GM21786 (cell line): ENCODE measurements around the gene VWA8.
"Not testable (repeated sequence)": the region's sequence is repeated elsewhere in the genome, so short reads cannot be mapped to it uniquely, and the experiment has no call there.

Experiments
- ATAC-seq: cut with Tn5 transposase; IDR thresholded peaks from one replicate; pipeline ENCODE4 v1.9.1; 2021; ENCODE audit not compliant: unreplicated experiment

VWA8 gene

DNA sequence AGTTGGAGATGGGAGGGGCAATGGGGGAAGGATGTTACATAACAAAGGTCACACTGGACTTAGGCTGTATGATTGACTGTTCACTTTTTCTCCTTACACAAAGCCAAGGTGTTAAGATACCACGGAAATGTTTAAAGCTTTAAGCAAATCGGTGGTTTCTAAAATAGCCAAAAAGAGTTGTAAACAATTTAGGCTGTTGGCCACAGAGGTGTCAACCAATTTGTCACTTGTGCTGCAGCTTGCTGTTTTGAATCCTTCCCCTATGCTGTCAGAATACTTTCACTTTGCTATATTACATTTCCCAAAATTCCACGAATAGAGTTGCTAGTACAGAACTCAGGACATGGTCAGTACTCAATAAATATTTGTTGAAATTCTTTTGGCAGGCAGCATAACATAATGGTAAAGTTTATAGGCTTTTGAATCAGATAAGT is 149.3 kb downstream of the VWA8 start:
- ATAC-seq = peak; percentile 60

DNA sequence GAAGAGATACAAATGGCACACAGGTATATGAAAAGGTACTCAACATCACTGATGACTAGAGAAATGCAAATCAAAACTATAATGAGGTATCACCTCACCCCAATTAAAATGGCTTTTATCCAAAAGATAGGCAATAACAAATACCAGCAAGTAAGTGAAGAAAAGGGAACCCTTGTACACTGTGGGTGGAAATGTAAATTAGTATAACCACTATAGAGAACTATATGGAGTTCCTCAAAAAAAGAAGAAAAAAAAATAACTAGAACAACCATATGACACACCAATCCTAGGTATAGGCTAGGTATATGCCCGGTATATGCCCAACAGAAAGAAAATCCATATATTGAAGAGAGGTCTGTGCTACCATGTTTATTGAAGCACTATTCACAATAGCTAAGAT is 150.9 kb downstream of the VWA8 start:
- no peak for ATAC-seq

DNA sequence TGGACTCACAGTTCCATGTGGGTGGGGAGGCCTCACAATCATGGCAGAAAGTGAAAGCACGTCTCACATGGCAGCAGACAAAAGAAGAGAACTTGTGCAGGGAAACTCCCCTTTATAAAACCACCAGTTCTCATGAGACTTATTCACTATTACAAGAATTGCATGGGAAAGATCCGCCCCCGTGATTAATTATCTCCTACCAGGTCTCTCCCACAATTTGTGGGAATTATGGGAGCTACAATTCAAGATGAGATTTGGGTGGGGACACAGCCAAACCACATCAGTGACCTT is 157.5 kb downstream of the VWA8 start:
- not testable (repeated sequence) for ATAC-seq

DNA sequence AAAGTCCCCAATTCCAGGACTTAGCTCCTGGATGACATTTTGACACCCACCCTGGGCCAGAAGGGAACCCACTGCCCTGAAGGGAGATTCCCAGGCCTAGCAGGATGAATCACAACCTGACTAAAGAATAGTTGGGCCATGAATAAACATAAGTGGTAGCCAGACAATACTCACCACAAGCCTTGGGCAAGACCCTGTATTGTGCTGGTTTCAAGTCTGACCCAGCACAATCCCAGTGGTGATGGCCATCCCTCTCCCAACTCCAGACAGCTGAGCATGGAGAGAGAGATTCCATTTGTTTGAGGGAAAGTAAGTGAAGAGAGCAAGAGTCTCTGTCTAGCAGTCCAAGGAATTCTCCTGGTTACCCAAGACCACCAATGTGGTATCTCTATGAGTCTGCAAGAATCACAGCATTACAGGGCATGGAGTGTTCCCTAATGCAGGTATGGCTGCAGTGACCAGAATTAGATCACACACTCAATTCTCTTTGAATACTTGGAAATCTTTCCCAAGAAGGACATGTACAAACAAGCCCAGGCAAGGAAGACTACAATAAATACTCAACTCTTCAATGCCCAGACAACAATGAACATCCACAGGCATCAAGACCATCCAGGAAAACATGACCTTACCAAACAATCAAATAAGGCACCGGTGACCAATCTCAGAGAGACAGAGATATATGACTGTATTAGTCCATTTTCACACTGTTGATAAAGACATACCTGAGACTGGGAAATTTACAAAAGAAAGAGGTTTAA is 158.0 kb downstream of the VWA8 start:
- no peak for ATAC-seq

DNA sequence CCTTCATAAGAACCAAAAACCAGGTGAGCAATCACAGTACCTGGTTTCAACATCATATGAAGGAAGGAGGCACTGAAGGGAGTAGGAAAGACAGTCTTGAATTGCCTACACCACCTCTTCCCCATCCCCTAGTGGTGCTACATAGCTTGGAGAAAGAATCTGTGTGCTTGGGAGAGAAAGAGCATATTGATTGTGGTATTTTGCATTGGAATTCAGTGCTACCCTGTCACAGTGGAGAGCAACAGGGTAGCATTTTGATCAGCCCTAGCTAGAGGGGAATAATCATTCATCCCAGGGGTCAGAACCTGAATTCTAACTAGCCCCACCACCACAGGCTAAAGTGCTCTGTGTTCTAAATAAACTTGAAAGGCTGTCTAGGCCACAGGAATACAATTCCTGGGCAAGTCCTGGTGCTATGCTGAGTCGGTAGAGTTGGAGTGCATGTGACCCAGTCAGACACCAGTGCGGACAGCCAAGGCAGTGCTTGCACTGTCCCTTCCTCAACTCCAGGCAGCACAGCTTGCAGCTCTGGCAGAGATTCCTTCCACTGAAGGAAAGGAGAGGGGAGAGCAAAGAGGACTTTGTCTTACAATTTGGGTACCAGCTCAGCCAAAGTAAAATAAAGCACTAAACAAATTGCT is 158.7 kb downstream of the VWA8 start:
- ATAC-seq = no peak

DNA sequence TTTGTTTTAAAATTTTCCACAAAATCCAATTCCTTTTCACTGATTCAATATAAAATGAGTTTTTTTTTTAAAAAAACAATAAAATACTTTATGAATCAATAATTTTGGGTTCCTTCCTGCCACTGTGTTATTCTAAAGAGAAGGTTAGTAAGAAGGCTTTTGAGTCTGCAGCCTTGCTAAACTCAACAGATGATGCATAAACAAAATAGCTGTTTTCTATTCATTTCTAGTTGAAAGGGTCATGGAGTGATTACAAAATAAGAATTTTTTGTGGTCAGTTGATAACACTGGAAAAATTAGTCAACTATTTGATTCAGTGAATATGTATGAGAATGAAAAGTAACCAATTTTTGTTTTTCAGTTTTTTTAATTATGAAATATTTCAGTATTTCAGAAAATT is 169.9 kb downstream of the VWA8 start:
- no peak for ATAC-seq

DNA sequence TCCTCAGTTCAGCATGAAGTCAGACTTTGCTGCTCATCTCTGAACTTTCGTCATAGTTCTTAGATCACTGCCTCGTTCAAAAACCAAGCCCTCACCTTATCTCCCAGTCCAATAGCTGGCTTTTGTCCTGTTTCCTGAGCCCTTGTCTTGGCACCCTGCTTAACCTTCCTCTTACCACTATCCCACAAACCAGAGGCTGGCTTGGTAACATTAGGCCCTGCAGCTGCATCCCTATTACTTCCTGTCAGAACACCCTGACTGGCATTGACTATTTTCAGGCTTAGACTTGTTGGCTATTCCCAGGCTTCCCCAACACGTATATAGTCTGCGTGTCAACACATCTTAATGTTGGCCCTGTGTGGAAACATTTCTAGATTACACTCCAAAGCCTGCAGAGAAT is 172.4 kb downstream of the VWA8 start:
- no peak for ATAC-seq

DNA sequence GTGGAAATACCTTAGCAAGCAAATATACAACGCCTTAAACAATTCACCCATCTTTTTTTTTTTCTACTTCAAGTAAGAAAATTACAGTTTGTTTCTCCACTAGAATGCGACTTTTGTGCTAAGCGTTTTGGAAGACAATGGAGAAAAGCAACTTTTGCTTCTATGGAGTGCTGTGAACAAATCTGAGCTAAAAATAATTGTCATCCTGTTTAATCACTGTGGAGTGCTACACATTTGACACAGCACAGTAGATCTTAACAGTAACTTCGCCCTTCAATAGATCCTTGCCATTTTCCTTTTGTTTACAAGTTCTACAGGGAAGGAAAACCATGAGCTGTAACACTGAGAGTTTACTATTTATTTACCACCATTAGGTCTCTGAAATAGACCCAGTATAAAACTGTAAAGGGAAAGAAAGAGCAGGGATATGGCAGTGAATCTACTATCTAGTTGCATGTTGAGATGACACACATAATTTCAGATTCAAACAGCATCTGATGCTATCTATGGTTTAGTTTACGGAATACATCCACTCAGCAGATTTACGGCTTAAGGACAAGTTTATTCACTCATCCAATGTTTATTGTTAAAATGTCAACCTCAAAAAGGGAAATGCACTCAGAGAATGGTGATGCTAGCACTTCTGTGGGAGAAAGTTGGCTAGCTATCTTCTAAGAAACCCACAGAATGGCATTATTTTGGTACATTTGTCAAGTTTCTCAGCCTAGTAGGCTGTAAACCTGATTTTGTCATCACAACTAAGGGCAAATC is 175.3 kb downstream of the VWA8 start:
- ATAC-seq = no peak

DNA sequence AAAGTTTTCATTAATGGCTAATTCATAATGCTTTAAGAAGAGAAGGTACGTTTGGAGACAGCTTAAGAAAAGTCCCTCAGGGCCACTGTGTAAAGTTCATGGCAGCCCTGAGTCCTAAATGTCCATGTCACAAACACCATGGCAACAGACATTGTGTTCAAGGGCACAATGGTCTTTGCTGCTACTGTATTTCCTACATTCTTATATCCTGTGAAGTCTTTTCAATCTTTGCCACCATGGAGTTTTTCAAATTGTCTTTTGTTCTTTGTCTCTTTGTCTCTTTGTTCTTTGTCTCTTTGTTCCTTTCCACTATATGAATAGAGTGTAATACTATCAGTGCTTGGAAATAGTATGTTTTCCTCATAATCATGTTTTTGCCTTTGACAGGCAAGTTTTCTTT is 178.8 kb downstream of the VWA8 start:
- no peak for ATAC-seq

DNA sequence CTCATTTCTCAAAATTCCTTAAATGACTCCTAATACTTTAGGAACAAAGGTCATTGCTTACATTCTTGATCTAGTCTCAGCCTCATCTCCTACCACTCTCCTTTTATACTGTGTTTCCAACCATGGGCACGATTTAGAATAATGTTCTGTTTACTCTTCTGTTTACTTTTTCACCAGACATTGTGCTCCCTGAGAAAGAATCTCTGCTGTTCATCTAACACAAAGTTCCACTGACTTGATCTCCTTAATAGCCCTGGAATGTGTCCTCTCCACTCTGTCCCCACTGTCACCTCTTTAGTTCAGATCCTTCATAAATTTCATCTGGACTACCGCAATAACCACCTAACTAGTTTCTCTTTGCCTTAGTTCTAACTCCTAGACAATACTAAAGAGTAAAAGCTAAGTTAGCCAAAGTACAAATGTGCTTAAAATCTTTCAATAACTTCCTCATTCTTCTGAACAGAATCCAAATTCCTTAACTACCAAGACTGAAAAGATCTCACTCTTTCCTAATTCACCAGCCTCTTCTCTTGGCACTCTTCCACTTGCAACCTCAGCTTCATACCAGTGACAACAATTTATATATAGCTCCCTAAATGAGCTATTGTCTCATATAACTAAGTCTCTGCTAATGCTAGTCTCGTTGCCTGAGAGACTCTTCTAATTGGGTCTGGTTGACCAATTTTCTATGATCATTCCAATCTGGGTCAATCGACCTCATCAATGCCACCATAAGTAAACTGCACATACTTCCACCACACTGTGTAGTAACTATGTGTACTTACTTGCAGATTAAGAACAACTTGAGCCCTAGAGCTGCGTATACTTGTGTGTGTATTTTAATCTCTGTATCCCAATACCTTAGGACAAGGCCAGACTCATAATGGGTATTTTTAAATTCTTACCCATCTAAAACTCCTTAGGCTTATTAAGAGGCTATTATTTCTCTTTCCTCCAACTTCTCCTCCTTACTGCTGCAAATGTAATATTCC is 179.9 kb downstream of the VWA8 start:
- no peak for ATAC-seq

DNA sequence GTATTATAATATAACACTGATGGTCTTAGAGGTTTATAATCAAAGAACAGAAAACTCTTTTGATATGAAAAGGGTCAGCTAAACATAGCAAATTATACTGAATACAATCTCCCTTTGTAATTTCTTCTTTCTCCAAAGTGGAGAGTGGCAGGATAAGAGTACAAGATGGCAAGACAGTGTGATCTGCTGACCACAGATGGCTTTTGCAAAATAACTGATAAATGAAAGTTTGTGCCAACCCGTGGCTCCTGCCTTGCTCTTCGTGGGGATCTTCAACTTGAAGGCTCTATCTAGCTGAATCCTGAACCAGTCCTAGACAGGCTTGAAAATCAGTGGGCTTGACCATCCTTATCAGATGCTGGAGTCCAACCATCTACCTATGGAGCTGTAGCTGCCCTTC is 185.7 kb downstream of the VWA8 start:
- no peak for ATAC-seq

DNA sequence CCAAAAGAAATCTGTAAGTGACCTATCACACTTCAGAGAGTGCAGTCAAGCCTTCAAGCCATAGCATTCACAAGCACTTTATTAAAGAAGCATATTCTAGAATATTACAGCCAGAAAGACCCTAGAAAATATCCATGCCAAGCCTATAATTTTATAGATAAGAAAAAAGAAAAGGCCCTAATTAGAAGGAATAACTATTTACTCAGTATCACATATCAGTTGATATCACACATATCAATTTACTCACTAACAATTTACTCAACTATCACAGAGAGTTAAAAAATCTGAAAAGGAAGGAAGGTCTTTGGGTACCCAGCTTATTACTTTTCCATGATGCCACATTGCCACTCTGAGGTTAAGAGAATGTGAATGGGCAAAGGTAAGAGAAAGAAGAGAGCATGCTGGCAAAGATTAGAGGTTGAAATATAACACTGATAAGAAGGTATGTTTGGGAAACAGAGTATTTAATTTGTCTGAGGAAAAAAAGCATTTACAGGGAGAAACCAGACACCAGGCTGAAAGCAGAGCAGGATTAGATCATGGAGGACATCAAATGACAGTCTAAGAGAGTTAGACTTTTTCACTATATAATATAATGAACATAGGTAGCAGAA is 186.2 kb downstream of the VWA8 start:
- no peak for ATAC-seq

DNA sequence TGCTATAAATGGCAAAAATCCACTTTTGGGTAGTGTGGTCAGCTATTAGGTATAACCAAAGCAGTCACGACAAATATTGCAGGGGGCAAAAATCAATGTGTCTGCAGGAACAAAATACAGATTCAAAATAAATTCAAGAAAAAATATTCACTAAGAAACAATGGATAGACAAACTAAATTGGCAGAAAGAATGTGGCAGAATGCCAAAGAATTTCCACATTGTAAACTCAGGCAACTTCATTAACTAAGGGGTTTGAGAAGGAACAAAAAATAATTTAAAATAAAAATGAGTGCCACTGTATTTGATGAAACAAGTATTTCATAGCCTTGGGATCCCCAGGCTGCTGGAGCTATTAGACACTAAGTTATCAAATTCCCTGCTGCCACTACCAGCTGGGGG is 193.1 kb downstream of the VWA8 start:
- no peak for ATAC-seq

DNA sequence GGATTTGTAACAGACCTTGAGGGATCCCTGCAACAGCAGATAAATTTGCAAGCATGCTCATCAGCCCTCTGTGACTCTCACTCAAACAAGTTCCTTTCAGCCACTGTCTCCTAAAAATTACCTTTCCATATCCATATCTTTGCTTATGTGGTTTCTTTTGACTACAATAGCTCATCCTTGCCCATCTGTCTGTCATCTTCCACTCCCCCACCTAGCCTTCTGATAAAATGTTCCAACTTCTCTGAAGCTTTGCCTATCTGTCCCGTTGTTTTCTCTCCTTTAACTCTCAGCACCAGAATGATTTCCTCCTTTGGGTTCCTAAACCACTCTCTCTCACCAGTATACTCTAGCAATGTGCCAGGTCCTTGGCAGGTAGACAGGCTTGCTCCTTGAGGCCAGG is 194.5 kb downstream of the VWA8 start:
- ATAC-seq = no peak

DNA sequence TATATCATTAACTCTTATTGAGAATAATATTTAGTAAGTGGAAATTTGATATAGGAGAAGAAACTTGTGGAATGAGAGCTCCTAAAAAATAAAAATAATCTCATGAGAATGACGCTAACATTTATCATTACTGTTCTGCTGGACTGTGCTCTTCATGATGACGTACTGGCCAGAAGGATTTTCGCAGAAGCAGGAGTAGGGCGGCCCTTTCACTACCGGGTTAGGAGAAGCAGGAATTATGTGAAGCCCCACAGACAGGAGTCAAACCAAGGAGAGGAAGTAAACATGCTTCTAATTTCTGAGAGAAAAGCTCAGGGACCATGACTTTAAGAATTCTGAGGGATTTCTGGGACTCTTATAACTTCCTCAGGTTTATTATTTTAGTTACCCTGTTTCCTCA is 195.1 kb downstream of the VWA8 start:
- ATAC-seq = no peak

DNA sequence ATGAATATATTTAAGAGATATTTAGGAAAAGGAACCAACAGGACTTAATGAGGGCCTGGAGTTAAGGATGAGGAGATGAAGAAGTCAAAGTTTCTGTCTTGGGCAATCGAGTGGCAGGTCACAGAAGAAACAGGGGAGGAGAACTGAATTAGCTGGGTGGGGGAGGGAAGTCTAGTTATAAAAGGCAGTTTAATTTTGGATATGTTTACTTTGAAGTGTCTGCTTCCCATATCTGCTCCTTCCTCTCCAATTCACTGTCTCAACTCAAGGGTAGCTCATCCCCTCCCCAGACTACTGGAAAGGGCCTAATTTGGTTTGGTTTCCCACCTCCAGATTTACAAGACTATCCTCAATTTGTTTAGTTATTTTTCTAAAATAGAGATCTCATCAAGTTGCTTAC is 195.9 kb downstream of the VWA8 start:
- ATAC-seq = no peak

DNA sequence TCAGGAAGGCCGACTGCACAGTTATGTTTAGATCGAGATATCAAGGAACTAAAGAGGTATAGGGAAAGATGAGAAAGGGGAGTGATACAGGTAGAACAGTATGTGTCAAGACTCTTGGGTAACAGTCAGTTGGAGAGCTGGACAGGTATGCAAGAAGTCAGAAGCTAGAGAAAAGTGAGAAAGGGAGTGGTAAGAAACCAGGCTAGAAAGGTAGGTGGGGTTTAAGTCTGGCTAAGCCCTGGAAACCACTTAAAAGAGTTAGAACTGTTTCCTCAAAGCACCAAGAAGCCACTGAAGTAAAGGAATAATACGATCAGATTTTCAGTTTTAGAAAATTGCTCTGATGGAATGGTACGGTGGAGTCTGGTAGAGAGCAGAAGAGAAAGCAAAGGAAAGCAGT is 196.4 kb downstream of the VWA8 start:
- no peak for ATAC-seq

DNA sequence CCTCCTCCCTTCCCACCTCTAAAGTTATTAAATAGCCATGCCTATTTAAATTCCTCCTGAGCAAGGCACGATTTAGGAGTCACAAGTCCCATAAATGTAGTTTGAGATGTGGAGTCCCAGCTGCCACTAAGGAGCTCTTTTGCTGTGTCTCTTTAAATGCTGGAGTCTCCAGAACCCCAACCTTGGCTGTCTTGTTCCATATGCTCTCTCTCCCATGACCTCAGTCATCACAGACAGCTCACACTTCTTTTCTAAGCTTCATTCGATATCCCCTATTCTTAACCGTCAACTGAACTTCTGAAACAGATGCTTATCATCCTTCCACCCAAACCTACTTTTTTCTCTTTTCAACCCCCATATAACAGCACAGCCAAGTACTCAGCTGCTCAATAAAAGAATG is 197.1 kb downstream of the VWA8 start:
- ATAC-seq = no peak

DNA sequence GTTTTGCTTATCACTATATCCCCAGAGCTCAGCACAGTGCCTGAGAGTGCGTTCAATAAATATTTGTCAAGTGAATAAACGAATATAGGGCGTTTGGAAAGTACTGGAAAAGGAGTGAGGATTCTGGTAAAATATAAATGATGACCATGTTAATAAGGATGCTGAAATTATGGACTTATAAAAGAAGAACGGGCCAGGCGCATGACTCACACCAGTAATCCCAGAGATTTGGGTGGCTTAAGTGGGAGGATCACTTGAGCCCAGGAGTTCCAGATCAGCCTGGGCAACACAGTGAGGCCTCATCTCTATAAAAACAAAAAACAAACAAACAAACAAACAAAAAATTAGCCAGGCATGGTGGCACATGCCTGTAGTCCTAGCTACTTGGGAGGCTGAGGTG is 198.1 kb downstream of the VWA8 start:
- ATAC-seq = no peak

DNA sequence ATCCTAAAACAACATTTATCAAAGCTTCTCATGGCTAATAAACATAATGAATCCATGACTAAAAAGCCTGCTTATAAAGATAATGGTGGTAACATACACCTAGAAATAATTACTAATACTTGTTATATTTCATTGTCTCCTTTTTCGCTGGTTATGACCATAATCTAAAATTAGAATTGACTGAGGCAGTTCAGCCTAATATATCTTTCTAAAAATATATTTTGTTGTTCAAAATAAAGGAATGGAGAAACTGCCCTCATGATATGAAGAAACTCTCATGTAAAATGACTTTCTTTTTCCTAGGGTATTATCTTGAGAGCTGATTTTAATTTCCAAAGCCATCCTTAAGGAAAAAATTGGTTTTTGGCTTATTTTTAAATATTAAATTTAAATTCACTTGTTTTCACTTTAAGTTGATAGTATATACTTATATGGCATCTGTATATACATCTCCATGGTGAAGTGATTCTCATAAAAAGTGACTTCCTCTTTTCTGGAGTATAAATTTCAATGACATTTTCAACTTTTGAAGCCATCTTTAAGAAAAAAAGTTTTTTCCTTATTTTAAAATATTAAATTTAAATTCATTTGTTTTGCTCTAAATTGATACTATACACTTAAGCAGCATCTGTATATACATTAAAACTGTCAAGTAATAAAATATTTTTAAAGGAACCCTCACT is 204.6 kb downstream of the VWA8 start:
- no peak for ATAC-seq
